ENCODE data around the gene NINJ1. TPM values are rescaled to one million over a fixed set of nuclear protein-coding genes. Genes with fewer than 3 reads are reported as not detected.

The NINJ1 gene
- total and polyA plus RNA-seq, 2 of the 8 experiments (the other 6 are each of a cell fraction or from before 2014, with no cell fraction given), result 28.2 to 65.6 TPM

DNA sequence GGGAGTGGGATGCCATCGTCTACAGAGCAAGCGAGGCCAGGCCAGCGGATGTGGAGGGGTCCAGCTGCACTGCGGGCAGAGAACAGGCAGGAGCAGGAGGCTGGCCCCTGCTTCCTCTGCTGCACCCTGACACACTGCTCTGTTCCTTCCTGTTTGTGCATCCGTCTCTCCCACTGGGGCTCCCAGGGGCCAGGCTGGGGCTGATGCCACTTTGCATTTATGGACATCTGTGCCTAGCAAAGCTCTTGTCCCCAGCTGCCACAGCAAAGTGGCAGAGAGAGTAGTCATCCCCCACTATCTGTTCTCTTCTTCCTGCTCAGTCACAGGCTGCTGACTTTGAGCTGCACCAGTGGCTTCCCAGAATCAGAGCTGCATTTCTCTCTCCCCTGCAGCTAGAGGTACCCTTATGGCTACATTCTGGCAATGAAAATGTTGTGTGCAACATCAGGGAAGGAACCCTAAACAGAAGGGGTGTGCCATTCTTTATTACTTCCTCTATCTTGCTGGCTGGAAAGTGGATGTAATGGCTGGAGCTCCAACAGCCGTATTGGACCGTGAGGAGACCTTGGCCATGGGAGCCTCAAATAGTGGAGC, 4.2 kb upstream of the NINJ1 start:
- ChIA-PET POLR2A (ENCODE audit: partially characterized antibody) (no interaction called here), CTCF (ENCODE audit: partially characterized antibody) (interaction anchor here (0.6 to 2.2 kb wide), 7 partner anchors 11 to 481 kb away, joined by 3 to 7 read pairs (median 3); no protein-coding TSS in a partner anchor)
- 79% methylated on average over 7 of the region's 7 CpGs; no CpG with 5 or more reads in 1 of the 2 experiments for WGBS, 2 experiments (ENCODE audit: extremely low coverage in 1 of 2, insufficient coverage in 1 of 2, insufficient read length in 1 of 2, insufficient replicate concordance in 2 of 2, low coverage in 1 of 2, low lambda C conversion rate in 2 of 2, missing lambda C conversion rate in 1 of 2)
- TF ChIP-seq CTCF (IDR thresholded peaks at IDR 0.05; ENCODE audit: control extremely low read depth in 1 of 3, insufficient read depth in 1 of 3, low read depth in 1 of 3, low read length in 3 of 3), result no peak
- TF ChIP-seq RAD21 (IDR thresholded peaks at IDR 0.05 in 1 of 2, conservative IDR thresholded peaks at IDR 0.05 in 1 of 2; ENCODE audit: low read depth in 2 of 2, low read length in 2 of 2), result no peak
- TF ChIP-seq KDM1A (IDR thresholded peaks at IDR 0.05; ENCODE audit: borderline replicate concordance, low read length), result peak; percentile 74; the same call in 1 of the 2 replicates
- TF ChIP-seq YY1 (IDR thresholded peaks at IDR 0.05; ENCODE audit: low read depth, low read length), result no peak
- no peak for TF ChIP-seq BACH1 (IDR thresholded peaks at IDR 0.05; ENCODE audit: low read length)
- TF ChIP-seq CEBPB (IDR thresholded peaks at IDR 0.05; ENCODE audit: low read depth, low read length), result no peak
- no peak for TF ChIP-seq CTBP2 (IDR thresholded peaks at IDR 0.05; ENCODE audit: borderline replicate concordance, insufficient read depth, insufficient read length, low read length)

More for the DNA sequence above, 4.2 kb upstream of the NINJ1 start:
- no peak overlapping the region for H4K91ac ChIP-seq (replicated peaks; ENCODE audit: insufficient read length, low read length)
- no peak overlapping the region for H2BK120ac ChIP-seq (replicated peaks; ENCODE audit: low read depth, low read length)
- 0 out of 2 replicates have a peak overlapping the region, but pooled peaks have one; percentile 61 for H2BK15ac ChIP-seq (ENCODE audit: low read length)
- FAIRE-seq (no peak), DNase-seq (ENCODE audit: low read depth in 1 of 2, low spot score in 2 of 2) (no peak)
- no peak overlapping the region for H2BK5ac ChIP-seq (ENCODE audit: low read depth, low read length)
- H3K4me3 ChIP-seq (ENCODE audit: extremely low read depth in 1 of 4, insufficient read depth in 2 of 4, low read depth in 3 of 4, low read length in 4 of 4), result no peak overlapping the region
- H3K27me3 ChIP-seq (replicated peaks in 1 of 4; ENCODE audit: control insufficient read depth in 3 of 4, extremely low read depth in 1 of 4, insufficient read depth in 3 of 4, low read length in 3 of 4), result peaks cover 0 to 13% (median 10%) of the 10 kb centered on the region in 4 experiments; a peak in 5 of 7 replicates
- H2BK20ac ChIP-seq (ENCODE audit: low read length), result no peak overlapping the region
- H4K5ac ChIP-seq (ENCODE audit: insufficient read length, low read depth, low read length), result no peak overlapping the region
- H3K9me3 ChIP-seq (ENCODE audit: insufficient read depth in 2 of 2, low read depth in 1 of 2, low read length in 1 of 2), result no peaks in the 10 kb centered on the region
- H3K9ac ChIP-seq (replicated peaks in 1 of 4; ENCODE audit: extremely low read depth in 1 of 4, low read depth in 3 of 4, low read length in 3 of 4), result no peak overlapping the region; a peak in 1 of 7 replicates
- no peak overlapping the region for H3K4ac ChIP-seq (replicated peaks; ENCODE audit: insufficient read length, low read depth, low read length)
- H3K4me1 ChIP-seq (replicated peaks in 1 of 4; ENCODE audit: control insufficient read depth in 3 of 4, insufficient read depth in 4 of 4, low read length in 3 of 4), result peaks cover 0 to 11% (median 7%) of the 10 kb centered on the region in 4 experiments; a peak in 5 of 7 replicates
- H3K79me1 ChIP-seq (ENCODE audit: low read depth, low read length), result no peaks in the 10 kb centered on the region; the same call in 1 of the 2 replicates
- H3K56ac ChIP-seq (replicated peaks; ENCODE audit: insufficient read length, low read depth, low read length), result no peak overlapping the region
- peaks cover 0 to 2% of the 10 kb centered on the region in 2 experiments for H4K20me1 ChIP-seq (replicated peaks in 1 of 2; ENCODE audit: control insufficient read depth in 1 of 2, insufficient read depth in 2 of 2, low read length in 2 of 2)
- no peak overlapping the region for H4K8ac ChIP-seq (ENCODE audit: extremely low read depth, insufficient read depth, low read length)
- no peak overlapping the region for H3K27ac ChIP-seq (ENCODE audit: low read depth, low read length)
- H3K36me3 ChIP-seq (ENCODE audit: control insufficient read depth in 2 of 4, insufficient read depth in 4 of 4, low read length in 3 of 4), result no peaks in the 10 kb centered on the region
- H2BK12ac ChIP-seq (ENCODE audit: low read depth, low read length), result no peak overlapping the region; the same call in 1 of the 2 replicates
- H2AK5ac ChIP-seq (ENCODE audit: low read depth, low read length), result no peak overlapping the region
- H3K4me2 ChIP-seq (ENCODE audit: insufficient read depth in 1 of 2, low read depth in 2 of 2, low read length in 2 of 2), result no peak overlapping the region
- H3K14ac ChIP-seq (ENCODE audit: insufficient read length), result no peak overlapping the region
- no peak overlapping the region for H2AFZ ChIP-seq (ENCODE audit: low read length)
- no peaks in the 10 kb centered on the region for H3K79me2 ChIP-seq (ENCODE audit: control insufficient read depth in 1 of 2, insufficient read depth in 2 of 2, low read length in 2 of 2)
- H3K23ac ChIP-seq (ENCODE audit: insufficient read length), result no peak overlapping the region
- H3K18ac ChIP-seq (ENCODE audit: extremely low read depth, low read length), result no peak overlapping the region
- H3K23me2 ChIP-seq (ENCODE audit: low read depth, low read length), result peaks cover 11% of the 10 kb centered on the region; the same call in 1 of the 2 replicates

Data from H1 (cell line).